ENCODE measurements around the gene SH2B2.
"Not testable (repeated sequence)": the region's sequence is repeated elsewhere in the genome, so short reads cannot be mapped to it uniquely, and the experiment has no call there.

SH2B2 gene

GRCh38 chr7:102306916-102307677 is 20.4 kb downstream of the SH2B2 start:
- DNase-seq: no peak

GRCh38 chr7:102310414-102310815 is 23.7 kb downstream of the SH2B2 start:
- DNase-seq: no peak

GRCh38 chr7:102312317-102312716 is 25.6 kb downstream of the SH2B2 start:
- DNase-seq: no peak

GRCh38 chr7:102313997-102314780 is 27.5 kb downstream of the SH2B2 start:
- no peak for DNase-seq

- no peak for DNase-seq
Observed at GRCh38 chr7:102317231-102318059, 30.8 kb downstream of the SH2B2 start.

- DNase-seq: no peak
Observed at GRCh38 chr7:102318482-102318971, 31.9 kb downstream of the SH2B2 start.

GRCh38 chr7:102319671-102320070 is 33.0 kb downstream of the SH2B2 start:
- DNase-seq: no peak

- DNase-seq: no peak
Observed at GRCh38 chr7:102320181-102320580, 33.5 kb downstream of the SH2B2 start.

- DNase-seq: no peak
Observed at GRCh38 chr7:102320601-102321350, 34.1 kb downstream of the SH2B2 start.

GRCh38 chr7:102321351-102322201 is 34.9 kb downstream of the SH2B2 start:
- no peak for DNase-seq

- DNase-seq: no peak
Observed at GRCh38 chr7:102322202-102322715, 35.6 kb downstream of the SH2B2 start.

GRCh38 chr7:102323914-102324195 is 37.2 kb downstream of the SH2B2 start:
- DNase-seq: no peak

- not testable (repeated sequence) for DNase-seq
Observed at GRCh38 chr7:102325106-102325505, 38.4 kb downstream of the SH2B2 start.

- DNase-seq: no peak
Observed at GRCh38 chr7:102326157-102326889, 39.7 kb downstream of the SH2B2 start.

GRCh38 chr7:102327183-102327582 is 40.5 kb downstream of the SH2B2 start:
- not testable (repeated sequence) for DNase-seq

GRCh38 chr7:102328863-102329262 is 42.2 kb downstream of the SH2B2 start:
- DNase-seq: not testable (repeated sequence)

GRCh38 chr7:102329366-102329765 is 42.7 kb downstream of the SH2B2 start:
- DNase-seq: not testable (repeated sequence)

GRCh38 chr7:102330666-102331460 is 44.2 kb downstream of the SH2B2 start:
- DNase-seq: not testable (repeated sequence)

- DNase-seq: not testable (repeated sequence)
Observed at GRCh38 chr7:102335574-102335973, 48.9 kb downstream of the SH2B2 start.

GRCh38 chr7:102337002-102337401 is 50.3 kb downstream of the SH2B2 start:
- not testable (repeated sequence) for DNase-seq

All from cerebellar nuclear complex (tissue), 1 donor.